K562 (cell line): ENCODE data around the gene RTL10. TPM values are rescaled to one million over a fixed set of nuclear protein-coding genes. Genes with fewer than 3 reads are reported as not detected.

ENCODE experiments used
- CBFB ChIP-seq: sonication (generic); formaldehyde crosslinking; IDR thresholded peaks from 2 replicates; pipeline ENCODE4 v1.4.0; 2020; ENCODE audit warnings: mild to moderate bottlenecking, missing genetic modification reagents
- ILK ChIP-seq: fragments of 450-650 bp; IDR thresholded peaks from 2 replicates; pipeline ENCODE4 v1.6.1; 2016; ENCODE audit warnings: missing genetic modification characterization, low read depth, mild to moderate bottlenecking, missing compliant biosample characterization, moderate library complexity, borderline replicate concordance
- SRSF3 ChIP-seq: fragments of 200-400 bp; formaldehyde crosslinking; IDR thresholded peaks from 2 replicates; pipeline ENCODE4 v1.6.1; 2016; ENCODE audit warnings: mild to moderate bottlenecking, low read length, moderate library complexity; ENCODE audit not compliant: insufficient read depth
- ZNF143 ChIP-seq: sonication (generic); formaldehyde crosslinking; IDR thresholded peaks from 2 replicates; pipeline ENCODE4 v1.9.0; 2022; ENCODE audit warnings: mild to moderate bottlenecking, missing genetic modification reagents
- ZNF589 ChIP-seq: fragments of 200-800 bp; sonication (Bioruptor generic); IDR thresholded peaks from 2 replicates; pipeline ENCODE4 v1.6.1; 2016; ENCODE audit warnings: low read depth, missing genetic modification characterization, missing compliant biosample characterization
- ZNF696 ChIP-seq: fragments of 250-450 bp; sonication (Bioruptor Pico); conservative IDR thresholded peaks from 2 replicates; pipeline ENCODE4 v1.4.0; 2020; ENCODE audit warnings: mild to moderate bottlenecking, moderate library complexity
- polyA plus RNA-seq, 8 experiments: library from polyadenylated mRNA; depleted of rRNA in 4 of 8; stranded (reverse) in 5 of 8; unstranded in 3 of 8; fragments of >200 nt; fragmentation: Nextera tagmentation in 2 of 8; fragmentation: Illumina TruSeq in 1 of 8; extraction: Ambion mirVana in 2 of 8; extraction: Trizol in 1 of 8; gene quantifications; 2 replicates each; pipeline versions ENCODE4 v1.2.1 to v1.2.3, GENCODE V29; 2011 to 2014; ENCODE audit warnings: inconsistent platforms in 1 of 8, missing spikeins in 1 of 8
- total RNA-seq, 7 experiments: library from RNA; depleted of rRNA in 6 of 7; stranded (reverse); fragments of >200 nt in 6 of 7; fragmentation: Illumina TruSeq in 2 of 7; extraction: Trizol in 2 of 7; gene quantifications; 2 replicates each; pipeline versions ENCODE4 v1.2.1 to v1.2.3, GENCODE V29; 2011 to 2021; ENCODE audit warnings: low replicate concordance in 1 of 7
- TF ChIP-seq, protein P1 (sequence below): fragments of 250-450 bp; sonication (Bioruptor Pico); IDR thresholded peaks from 2 replicates; pipeline ENCODE4 v1.5.0; 2022; ENCODE audit warnings: mild to moderate bottlenecking
- TF ChIP-seq, protein P2 (sequence below): sonication (generic); formaldehyde crosslinking; IDR thresholded peaks from 2 replicates; pipeline ENCODE4 v1.8.0; 2022; ENCODE audit warnings: mild to moderate bottlenecking, missing genetic modification reagents
- TF ChIP-seq, protein P3 (sequence below): fragments of 200-800 bp; sonication (Bioruptor generic); IDR thresholded peaks from 2 replicates; pipeline ENCODE4 v1.6.1; 2017; ENCODE audit warnings: missing genetic modification characterization, missing compliant biosample characterization
- TF ChIP-seq, protein P4 (sequence below): fragments of 450-650 bp; IDR thresholded peaks from 2 replicates; pipeline ENCODE4 v1.6.1; 2018; ENCODE audit warnings: mild to moderate bottlenecking, low read depth; ENCODE audit not compliant: partially characterized antibody
- TF ChIP-seq, protein P5 (sequence below): fragments of 450-650 bp; IDR thresholded peaks from 2 replicates; pipeline ENCODE4 v1.6.1; 2016; ENCODE audit warnings: missing biosample characterization, missing genetic modification characterization

RTL10 gene
- total and polyA plus RNA-seq, 9 of the 15 experiments (the other 6 are each of a cell fraction or from before 2014, with no cell fraction given): 19.8 to 75.5 (median 32.5) TPM

DNA sequence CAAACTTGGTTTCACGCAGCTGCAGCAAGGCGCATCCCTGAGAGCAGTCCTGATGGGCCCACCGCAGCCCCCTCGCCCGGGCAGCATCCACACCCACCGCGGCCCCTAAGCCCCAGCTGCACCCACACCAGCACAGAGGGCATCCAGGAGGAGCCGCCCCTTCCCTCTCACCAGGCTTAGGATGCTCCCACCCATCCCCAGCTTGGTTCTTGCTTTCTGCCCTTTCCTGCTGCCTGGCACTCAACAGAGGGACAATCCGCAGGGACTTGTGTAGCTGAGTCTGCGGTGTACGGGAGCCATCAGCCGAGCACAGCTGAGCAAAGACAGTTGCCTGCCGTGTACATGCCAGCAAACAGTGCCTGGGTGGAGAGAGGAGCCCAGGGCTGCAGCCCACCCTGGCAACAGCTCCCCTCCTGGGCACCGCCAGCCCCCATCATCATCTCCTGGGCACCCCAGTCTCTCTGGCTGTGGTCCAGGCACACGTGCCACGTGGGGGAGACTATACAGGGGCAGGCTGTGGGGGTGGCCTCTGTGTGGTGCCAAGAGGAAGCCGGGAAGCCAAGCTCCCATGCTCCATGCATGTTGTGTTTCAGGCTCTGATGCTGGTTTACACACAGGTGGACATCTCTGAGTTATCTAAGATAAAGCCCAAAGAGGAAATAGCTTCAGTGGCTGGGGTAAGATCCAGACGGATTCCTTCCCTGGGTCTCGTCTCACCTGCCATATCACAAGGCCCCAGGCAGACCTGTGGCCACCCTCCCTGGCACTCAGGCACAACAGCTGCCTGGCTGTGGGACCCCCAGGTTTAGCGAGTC, 36.0 kb upstream of the RTL10 start (continued):
- TF ChIP-seq ZNF143 (CRISPR knock-in tag) (no peak), ZNF589 (CRISPR knock-in tag) (no peak), SRSF3 (0 out of 2 replicates have a peak, but pooled peaks have one; percentile 23), ZNF696 (no peak), CBFB (CRISPR knock-in tag) (no peak), ILK (no peak)
- TF ChIP-seq, protein P1, sequence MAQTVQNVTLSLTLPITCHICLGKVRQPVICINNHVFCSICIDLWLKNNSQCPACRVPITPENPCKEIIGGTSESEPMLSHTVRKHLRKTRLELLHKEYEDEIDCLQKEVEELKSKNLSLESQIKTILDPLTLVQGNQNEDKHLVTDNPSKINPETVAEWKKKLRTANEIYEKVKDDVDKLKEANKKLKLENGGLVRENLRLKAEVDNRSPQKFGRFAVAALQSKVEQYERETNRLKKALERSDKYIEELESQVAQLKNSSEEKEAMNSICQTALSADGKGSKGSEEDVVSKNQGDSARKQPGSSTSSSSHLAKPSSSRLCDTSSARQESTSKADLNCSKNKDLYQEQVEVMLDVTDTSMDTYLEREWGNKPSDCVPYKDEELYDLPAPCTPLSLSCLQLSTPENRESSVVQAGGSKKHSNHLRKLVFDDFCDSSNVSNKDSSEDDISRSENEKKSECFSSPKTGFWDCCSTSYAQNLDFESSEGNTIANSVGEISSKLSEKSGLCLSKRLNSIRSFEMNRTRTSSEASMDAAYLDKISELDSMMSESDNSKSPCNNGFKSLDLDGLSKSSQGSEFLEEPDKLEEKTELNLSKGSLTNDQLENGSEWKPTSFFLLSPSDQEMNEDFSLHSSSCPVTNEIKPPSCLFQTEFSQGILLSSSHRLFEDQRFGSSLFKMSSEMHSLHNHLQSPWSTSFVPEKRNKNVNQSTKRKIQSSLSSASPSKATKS (CRISPR knock-in tag): no peak
- TF ChIP-seq, protein P2, sequence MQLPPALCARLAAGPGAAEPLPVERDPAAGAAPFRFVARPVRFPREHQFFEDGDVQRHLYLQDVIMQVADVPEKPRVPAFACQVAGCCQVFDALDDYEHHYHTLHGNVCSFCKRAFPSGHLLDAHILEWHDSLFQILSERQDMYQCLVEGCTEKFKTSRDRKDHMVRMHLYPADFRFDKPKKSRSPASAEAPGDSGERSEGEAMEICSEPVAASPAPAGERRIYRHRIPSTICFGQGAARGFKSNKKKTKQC: no peak
- TF ChIP-seq, protein P3, sequence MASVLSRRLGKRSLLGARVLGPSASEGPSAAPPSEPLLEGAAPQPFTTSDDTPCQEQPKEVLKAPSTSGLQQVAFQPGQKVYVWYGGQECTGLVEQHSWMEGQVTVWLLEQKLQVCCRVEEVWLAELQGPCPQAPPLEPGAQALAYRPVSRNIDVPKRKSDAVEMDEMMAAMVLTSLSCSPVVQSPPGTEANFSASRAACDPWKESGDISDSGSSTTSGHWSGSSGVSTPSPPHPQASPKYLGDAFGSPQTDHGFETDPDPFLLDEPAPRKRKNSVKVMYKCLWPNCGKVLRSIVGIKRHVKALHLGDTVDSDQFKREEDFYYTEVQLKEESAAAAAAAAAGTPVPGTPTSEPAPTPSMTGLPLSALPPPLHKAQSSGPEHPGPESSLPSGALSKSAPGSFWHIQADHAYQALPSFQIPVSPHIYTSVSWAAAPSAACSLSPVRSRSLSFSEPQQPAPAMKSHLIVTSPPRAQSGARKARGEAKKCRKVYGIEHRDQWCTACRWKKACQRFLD: no peak
- TF ChIP-seq, protein P4, sequence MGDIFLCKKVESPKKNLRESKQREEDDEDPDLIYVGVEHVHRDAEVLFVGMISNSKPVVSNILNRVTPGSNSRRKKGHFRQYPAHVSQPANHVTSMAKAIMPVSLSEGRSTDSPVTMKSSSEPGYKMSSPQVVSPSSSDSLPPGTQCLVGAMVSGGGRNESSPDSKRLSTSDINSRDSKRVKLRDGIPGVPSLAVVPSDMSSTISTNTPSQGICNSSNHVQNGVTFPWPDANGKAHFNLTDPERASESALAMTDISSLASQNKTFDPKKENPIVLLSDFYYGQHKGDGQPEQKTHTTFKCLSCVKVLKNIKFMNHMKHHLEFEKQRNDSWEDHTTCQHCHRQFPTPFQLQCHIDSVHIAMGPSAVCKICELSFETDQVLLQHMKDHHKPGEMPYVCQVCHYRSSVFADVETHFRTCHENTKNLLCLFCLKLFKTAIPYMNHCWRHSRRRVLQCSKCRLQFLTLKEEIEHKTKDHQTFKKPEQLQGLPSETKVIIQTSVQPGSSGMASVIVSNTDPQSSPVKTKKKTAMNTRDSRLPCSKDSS: no peak
- TF ChIP-seq, protein P5, sequence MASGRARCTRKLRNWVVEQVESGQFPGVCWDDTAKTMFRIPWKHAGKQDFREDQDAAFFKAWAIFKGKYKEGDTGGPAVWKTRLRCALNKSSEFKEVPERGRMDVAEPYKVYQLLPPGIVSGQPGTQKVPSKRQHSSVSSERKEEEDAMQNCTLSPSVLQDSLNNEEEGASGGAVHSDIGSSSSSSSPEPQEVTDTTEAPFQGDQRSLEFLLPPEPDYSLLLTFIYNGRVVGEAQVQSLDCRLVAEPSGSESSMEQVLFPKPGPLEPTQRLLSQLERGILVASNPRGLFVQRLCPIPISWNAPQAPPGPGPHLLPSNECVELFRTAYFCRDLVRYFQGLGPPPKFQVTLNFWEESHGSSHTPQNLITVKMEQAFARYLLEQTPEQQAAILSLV (tag): no peak
